Measurements from ENCODE around the gene SF1.

Gene SF1

DNA sequence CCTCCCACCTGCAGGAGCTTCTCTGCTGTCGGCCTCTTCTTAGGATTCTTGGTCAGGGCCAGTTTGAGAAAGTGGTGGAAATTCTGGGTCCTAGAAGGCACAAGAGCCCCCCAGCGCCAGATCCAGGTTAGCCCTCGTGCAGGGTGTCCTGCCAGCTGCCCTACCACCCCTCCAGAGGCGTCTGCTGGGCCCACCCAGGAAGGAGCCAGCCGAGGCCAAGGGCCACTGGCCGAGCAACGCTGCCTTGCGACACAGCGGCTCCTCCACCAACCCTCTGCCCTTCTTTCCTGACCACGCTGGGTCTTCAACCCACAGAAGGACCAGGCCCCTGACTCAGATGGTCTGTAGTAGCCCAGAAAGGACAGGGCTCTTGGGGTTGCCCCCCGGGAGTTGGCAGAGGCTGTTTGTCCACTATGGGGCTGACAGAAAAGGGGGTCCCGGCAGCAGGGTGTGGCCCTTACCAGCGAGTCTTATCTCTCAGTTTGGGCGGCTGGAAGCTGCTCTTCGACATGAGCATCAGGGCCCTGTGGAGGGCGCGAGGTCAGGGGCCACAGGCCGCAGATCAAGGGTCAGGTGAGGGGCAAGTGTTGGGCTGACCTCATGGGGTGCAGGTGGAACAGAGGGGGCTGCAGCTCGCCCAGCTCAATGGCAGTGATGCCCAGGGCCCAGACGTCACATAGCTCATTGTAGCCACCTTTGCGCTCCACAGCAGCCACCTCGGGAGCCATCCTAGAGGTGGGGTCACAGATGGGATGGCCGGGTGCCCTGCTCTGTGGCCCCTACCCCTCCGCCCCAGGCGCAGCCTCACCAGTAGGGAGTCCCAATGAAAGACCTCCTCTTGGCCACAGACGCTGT is 22.2 kb upstream of the SF1 start:
- DNase-seq = no peak

DNA sequence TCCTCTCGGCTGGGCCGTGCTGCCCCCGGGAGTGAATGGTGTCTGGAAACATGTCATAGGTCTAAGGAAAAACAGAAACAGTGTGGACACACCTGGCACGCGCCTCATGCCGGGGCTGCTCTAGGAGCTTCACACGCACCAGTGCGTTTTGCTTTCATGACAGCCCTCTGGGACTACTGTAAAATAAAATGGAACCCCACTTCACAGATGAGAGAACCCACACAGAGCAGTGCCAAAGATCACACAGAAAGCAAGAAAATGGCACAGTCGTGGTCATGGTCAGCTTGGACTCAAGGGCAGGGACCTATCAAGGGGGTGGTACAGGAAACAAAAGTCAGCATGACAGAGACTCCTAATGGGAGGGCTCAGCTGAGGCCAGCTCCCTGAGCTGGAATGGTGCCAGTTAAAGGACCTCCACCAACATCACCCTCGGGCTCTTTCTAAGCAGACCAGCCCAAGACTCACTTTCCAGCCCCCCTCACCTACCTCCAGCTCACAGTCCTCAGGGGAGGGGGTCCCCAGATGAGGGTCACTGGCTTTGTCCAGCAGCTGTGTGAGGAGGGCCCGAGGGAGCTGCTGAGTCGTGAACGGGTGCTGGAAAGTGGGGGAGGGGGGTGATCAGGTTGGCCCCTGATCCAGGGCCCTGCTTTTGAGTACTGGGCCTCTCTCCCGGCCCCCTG is 21.4 kb upstream of the SF1 start:
- DNase-seq = no peak

DNA sequence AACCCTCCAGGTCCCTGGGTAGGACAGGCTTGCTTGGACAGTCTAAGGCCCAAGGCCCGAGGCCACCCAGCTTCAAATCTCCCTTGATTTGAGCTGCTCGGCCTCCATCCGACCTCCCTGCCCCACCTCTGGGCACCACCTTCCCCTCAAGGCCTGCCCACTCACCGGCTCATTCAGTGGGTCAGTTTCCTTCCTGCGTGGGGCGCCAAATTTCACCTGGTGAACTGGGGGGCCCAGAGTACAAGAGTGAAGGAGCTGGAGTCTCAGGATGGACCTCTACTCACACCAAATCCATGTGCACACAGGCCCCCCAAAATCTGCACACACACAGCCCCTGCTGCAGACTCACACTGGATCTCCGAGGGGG is 20.9 kb upstream of the SF1 start:
- no peak for DNase-seq

DNA sequence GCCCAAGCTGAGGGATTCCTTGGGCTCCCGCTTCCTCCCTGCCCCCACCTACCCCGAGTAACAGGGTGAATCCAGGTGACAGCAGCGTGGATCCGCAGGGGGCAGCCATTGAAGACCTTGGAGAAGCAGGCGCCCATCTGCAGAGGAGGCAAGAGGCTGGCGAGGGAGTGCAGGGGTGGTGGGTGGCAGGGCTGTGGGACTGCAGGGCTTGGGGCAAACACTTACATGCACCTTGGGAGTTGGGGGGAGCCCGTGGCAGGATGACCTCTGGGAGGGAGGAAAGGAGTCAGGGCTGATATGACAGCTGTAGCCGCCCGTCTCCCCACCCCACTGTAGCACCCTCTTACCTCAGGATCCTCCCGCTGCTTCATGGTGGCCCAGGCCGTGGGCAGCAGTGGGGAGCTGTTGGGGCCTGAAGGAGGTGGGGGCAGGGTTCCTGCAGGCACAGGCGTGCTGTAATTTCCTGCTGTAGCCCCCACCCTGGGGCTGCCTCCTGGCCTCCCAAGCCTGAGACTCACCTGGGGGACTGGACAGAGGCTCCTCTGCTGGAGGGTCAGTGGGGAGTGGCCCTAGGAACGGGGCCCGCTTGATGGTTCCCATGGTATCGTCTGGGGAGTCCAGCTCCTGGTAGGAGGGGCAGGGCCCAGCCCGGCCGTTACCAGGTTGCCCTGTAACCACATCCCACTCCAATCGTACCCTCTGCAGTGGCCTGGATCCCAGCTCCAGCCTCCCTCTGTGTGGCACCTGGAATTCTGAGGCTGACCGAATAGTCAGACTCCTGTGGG is 18.6 kb upstream of the SF1 start:
- no peak for DNase-seq

DNA sequence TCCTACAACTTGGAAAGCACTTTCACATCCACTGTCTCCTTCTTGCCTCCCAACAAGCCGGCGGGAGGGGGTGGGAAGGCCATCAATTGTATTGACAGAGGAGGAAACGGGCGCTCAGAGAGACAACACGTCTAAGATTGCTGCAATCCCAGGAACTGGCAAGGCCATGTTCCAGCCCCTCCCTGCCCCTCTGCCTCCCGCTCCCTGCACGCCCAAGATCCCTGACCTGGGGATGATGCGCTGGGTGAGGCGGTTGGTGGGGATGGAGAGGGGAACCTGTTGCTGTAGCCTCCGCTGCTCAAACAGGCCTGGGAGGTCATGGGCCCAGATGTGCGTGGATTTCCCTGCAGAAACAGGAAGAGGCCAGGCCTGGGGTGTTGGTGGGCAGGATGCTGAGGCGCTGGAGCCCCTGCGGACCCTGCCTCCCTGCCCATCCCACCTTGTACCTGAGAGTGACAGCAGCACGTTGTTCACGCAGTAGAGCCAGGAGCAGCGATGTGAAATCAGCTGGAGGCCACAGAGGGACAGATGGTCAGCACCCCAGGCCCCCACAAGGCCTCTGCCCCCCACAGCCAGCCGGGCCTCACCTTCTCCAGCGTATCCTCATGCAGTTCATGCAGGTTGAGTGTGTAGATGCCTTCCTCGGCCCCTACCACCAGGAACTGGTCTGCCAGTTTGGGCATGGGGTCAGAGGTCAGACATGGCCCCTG is 17.9 kb upstream of the SF1 start:
- no peak for DNase-seq

DNA sequence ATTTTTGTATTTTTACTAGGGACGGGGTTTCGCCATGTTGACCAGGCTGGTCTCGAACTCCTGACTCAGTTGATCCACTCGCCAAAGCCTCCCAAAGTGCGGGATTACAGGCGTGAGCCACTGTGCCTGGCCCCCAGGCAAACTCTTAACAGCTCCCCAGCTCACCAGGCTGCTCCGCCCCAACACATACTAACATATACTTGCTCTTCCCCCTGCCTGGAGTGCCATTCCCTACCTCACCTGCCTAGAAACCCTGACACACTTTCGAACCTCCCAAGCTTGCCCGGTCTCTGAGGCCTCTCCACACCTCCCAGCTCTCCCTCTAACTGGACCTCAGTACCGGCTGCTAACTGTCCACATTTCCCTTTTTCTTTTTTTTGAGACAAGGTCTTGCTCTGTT is 16.2 kb upstream of the SF1 start:
- no peak for DNase-seq

DNA sequence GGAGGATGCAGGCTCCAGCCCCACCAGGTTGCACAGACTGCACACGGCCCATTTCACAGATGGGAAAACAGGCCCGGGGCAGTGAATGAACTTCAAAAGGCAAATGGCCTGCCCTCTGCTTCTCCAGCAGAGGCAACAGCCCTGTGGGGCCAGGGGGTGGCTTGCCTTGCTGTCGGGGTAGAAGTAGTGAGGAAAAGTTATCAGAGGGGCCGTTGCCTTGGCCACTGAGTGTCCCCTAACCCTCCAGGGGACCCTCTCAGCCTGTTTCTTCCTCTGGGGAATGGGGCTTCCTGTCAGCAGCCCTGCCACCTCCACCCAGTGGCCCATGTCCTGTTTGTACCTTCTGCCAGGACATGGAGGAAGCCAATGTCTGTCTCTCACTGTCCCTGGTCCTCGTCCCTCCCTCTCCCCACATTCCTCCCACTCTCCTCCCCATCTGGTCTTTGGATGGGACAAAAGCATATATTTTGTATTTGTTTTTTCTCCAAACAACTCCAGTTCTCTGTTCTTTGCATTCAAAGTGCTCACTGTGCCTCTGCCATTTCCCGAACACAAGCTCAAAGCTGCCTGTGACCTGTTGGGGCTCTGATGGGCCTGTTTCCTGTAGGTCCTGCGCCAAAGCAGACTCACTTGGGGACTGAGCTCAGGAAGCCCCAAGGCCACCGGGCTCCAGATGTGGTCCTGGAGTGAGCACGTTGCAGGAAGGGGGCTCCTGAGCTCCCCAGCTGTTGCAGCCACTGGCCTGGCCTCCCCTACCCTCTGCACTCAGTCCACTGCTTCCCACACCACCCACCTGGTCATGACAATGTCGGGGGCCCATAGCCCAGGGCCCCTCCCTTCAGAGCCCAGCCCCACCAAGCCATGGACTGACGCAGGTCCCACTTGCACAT is 15.2 kb upstream of the SF1 start:
- no peak for DNase-seq

DNA sequence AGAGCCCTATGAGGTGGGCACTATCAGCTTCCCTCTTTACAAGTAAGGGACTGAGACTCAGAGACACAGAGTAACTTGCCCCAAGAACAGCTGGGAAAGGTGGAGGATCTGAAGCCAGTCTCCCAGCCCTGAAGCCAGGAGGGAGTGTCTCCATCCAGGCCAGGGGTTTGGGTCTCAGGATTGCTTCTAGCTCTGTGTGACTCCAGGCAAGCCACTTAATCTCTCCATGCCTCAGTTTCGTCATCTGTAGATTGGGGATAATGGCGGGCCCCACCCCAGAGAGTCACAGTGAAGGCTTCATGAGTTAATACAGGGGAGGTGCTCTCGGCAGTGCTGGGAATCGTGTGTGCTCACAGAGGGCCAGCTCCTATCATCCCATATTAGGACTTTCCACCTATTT is 14.1 kb upstream of the SF1 start:
- no peak for DNase-seq

DNA sequence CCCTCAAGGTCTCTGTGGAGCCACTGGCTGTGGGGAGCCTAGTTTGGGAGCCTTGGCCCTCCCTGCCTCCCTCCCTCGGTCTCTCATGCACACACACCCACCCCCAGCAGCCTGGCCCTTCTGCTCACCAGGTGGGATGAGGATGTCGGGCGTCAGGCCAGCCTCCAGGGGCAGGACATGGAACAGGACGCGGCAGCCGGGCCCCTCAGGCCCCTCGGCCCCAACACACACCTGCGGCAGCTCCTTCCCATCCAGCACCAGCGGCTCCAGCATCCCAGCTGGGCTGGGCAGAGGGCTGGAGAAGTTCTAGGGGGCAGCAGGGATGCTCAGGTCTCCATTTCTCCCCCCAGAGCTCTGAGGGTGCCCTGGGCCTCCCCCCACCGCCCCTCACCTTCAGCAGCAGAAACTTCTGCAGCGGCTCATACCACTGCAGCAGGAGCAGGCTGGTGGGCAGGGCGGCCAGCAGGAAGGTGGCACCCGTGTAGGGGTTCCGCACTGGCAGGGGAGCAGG is 13.5 kb upstream of the SF1 start:
- DNase-seq = no peak

DNA sequence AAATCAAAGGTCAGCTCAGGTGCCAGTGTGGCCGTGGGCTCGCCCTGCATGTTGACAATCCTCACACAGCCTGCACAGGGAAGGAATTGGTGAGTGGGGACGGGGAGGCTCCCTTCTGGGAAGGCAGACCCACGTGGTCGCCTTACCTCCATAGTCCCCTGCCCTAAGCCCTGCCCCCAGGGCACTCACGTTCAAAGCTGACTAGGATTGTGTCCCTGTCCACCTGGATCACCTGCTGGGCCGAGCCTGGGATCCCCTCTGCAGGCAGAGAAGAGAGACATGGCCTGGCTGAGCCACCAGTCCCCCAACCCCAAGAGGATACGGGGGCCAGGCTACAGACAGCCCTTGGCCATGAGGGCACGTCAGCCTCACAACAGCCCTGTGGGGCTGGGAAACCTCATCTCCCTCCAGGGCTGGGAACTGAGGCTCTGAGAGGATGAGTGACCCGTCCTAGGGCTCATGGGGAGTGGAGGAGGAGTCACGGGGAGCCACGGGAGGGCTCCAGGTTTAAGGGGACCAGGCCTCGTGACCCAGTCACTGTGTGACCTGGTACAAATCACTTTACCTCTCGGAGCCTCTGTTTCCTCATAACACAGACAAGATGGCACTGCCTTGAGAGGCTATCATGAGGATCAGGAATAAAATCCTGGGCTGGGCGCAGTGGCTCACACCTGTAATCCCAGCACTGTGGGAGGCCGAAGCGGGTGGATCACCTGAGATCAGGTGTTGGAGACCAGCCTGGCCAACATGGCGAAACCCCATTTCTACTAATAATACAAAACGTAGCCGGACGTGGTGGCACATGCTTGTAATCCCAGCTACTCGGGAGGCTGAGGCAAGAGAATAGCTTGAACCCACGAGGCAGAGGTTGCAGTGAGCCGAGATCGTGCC is 12.1 kb upstream of the SF1 start:
- no peak for DNase-seq

DNA sequence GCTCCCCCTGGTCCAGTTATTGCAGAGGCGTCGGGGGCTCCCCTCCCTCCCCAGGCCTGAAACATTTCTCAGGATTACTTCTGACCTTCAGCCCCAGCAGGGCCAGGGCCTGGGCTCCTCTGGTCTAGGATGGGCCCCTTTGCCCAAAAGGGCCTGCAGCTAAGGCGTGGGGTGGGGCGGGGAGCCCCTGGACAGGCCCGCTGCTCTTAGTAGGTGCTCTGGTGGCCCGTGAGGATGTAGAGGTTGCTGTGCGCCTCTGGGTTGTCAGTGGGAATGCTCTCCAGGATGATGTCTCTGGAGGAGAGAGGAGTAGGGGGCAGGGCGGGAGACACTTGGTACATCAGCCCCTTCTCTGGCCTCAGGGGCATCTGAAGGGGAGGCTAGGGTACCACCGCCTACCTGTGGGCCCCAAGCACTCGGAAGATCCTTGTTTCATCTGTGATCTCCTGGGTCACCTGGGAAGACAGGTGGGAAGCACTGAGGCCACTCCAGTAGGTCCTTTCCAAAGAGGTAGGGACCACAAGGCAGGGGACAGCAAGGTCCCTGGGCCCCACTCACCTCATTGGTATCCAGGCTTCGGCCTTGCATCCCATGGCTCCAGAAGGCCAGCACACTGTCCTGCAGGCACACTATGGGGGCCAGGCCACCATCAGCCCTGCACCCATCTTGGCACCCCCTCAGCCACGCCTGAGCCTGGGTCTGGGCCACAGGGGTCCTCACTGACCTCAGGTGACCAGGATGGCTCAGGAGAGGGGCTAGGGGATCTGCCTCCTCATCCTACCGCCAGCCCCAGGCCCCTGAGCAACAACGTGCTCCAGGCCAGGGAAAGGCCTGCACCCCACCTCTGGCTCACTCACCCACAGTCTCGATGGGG is 11.2 kb upstream of the SF1 start:
- DNase-seq = no peak

DNA sequence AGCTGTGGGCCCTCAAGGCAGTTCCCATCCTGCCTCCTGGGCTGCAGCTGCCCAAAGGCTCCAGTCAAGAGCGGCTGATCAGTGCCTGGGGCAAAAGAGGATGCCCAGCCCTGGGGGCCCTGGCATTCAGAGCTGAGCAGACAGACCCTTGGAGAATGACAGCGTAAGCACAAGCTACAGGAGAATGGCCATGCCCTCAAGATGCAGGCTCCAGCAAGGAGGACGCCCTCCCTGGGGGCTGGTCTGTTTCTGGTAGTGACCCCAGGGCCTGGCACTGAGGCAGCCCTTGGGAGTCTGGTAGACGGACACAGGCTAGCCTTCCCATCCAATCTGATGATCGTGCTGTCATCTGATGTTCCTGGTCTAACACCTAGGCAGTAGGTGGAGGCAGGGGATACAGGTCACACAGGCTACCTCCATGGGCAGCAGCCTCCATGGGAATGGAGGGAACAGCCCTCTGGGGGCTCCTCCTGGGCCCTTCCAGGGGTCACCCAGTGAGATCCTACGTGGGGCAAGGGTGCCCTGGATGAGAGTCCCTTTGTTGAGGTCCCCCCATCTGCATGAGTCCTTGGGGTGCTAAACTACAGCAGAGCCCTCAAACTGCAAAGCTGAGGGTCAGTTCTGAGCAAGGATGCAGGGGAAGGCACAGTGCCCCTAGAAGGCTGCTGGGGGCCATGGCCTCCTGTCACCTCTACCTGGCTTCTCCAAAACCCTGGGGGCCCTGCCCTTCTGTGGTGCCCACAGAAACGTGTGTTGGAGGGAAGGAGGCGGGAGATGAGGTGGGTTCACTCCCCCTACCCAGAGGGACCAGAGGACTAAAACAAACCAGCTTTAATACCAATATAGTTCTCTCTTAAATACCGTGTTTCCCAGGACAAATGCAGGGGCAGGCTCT is 10.2 kb upstream of the SF1 start:
- no peak for DNase-seq

DNA sequence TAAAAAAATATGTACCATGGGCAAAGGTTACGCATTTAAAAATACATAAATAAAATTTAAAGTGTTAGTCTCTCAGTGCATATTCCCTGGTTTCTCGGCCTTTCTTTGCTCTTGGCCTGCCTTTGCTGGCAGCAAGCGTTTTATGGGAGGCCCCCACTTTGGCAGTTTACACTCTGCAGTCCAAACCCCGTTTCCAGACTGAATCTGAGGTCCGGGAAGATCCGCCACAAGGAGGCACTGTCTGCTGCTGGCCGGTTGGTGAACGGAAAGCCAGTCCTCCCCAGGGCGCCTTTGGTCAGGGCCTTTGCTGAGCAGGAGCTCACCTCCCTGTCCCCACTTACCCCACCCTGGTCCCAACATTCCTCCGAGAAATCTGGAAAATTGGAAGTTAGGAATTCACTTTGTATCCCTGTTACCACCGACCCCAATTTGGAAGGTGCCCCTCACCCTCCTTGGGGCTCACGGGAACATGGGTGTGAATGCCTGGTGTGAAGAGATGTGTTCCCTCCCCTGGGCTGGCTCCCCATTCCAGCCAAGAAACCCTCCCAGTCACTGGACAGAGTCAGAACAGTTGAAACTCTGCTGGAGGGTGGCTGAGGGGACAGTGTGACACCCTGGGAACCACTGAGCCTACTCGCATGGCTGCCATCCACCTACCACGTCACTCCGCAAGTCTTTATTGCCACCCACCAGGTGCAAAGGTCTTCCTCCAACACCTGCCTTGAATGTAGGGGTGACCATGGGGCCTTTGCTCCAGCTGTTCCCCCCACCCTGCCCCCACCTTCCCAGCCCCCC is 9.4 kb upstream of the SF1 start:
- DNase-seq = peak; percentile 41

DNA sequence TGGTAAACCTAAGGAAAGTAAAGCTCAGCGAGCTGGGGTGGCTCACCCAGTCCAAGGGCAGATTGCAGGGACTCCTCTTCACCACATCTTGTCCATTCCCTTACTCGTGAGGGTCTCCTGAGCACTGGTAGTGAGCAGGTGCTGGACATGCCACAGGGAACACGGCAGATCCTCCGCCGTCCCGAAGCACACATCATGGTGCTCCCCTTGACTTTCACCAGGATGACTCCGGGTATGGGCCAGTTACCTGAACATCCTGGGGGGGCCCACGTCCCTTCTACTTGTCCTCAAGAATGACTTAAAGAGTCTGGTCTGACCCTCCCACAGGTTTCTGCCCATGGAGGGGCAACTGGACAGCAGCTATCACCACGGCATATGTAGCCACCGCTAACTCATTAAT is 8.0 kb upstream of the SF1 start:
- no peak for DNase-seq

DNA sequence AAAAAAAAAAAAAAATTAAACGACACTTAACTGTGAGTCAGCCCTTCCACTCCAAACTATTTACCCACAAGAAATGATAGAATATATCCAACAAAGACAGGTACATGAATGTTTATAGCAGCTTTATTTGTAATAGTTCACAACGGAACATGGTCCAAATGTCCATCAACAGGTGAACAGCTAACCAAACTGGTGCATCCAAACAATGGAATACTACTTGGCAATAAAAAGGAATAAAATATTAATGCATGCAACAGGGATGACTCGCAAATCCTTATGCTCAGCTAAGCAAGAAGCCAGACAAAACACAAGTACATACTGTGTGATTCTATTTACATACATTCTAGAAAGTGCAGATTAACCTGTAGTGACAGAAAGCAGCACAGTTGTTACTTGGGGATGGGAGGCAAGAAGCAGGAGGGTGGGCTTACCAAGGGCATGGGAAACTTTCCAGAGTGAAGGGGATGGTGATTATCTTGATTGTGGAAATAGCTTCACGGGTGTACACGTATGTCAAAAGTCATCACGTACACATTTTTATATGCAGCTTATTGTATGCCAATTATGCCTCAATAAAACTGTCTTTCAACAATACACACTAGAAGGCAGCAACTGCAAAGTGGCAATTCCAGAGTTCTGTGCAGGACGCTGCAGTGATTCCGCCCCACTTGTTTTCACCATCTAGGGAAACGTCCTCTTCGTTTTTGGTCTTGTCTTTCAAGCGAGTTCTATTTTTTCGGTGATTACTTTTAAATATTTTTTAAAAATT is 6.7 kb upstream of the SF1 start:
- no peak for DNase-seq

DNA sequence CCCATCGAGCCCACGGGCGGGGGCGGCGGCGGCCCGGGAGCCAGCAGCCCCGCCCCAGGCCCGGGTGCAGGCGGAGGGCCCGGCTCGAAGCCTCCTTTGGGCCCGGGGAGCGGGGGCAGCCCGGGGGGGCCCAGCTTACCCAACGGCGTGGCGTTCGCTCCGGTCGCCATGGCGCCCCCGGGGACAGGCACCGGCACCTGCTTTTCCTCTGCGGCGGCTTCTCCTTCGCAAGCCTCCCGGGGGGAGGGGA is 194 bp downstream of the SF1 start:
- no peak for DNase-seq

DNA sequence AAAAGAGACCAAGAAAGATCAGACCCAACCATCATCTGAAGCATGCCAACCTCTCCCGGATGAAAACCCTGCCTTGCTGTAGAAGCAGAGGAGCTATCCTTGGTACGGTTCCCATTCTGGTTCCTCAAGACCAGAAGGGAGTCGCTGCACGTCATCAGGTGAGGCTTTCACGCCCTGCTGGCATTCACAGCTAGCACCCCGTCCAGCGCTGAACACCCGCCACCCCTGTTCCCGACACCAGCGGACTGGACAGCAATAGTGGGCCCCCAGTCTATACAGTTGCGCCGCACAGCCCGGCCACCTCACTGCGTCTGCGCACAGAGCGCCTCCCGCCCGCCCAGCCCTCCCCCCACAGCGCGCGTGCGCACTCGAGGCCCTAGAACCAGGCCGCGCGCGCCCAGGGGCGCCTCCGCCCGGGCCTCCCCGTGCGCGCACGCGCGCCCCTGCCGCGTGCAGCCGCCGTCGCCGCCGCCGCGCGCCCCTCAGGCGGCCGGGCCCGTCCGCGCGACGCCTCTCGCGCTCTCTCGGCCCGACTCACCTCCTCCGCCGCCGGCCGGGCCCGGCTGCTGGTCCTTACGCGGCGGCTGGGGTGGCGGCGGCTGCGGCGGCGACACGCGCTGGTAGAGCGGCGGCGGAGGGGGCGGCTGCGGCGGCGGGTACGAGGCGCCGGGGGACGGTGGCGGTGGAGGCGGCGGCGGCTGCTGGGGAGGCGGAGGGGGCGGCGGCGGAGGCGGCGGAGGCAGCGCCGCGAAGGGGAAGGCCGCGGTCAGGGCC is 706 bp downstream of the SF1 start:
- DNase-seq = peak; percentile 77

All from activated CD4-positive, alpha-beta T cell treated with anti-CD3 and anti-CD28 coated beads, Interleukin-2, amount 50 U/mL, for 16 hours (primary cell).